Measurements from ENCODE around the gene LRBA. TPM values are rescaled to one million over a fixed set of nuclear protein-coding genes. Genes with fewer than 3 reads are reported as not detected.

Gene LRBA
- total RNA-seq, 2 donors from 2014 or later, result 30.9 to 33.7 TPM

DNA sequence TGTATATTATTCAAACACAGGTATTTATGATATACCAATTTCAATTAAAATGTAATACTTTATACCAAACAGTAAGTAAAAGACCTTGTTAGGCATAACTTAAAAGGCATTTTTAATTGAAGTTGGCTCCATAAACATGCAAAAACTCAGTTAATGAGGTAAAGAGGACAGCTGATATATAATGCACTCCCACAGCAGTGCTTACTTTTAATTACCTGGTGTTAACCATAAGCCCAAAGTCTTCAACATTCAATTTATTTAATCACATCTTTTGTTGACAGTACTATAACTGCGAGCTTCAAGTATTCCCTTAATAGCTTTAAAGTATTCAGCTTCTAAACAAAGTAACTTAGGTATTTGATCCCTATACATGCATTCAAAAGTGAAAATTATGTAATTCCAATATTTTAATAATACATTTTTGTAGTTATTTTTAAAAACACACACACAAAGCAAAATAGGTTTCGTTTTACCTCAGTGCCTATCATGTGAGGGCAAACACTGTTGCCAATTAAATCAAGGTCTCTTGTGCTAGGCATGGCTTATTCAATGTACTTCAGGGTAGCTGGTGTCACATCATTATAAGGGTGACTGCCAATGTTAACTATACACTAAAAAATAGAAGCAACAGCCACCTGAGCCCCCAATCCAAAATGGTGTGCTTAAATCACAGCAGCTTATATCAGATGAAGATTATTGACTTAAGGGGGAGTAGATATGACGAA, 197.1 kb downstream of the LRBA start:
- no peaks in the 10 kb centered on the region for H3K27me3 ChIP-seq (replicated peaks; ENCODE audit: insufficient read depth)
- DNase-seq (ENCODE audit: low spot score) (no peak), ATAC-seq (ENCODE audit: insufficient number of reproducible peaks, low FRiP score, low read depth) (no peak)
- no peaks in the 10 kb centered on the region for H3K9me3 ChIP-seq
- no peak overlapping the region for H3K27ac ChIP-seq
- H3K36me3 ChIP-seq, result no peaks in the 10 kb centered on the region
- H3K4me3 ChIP-seq, result no peak overlapping the region
- no peaks in the 10 kb centered on the region for H3K4me1 ChIP-seq (ENCODE audit: control insufficient read depth in 1 of 2, low read depth in 2 of 2)
- TF ChIP-seq, protein P1, sequence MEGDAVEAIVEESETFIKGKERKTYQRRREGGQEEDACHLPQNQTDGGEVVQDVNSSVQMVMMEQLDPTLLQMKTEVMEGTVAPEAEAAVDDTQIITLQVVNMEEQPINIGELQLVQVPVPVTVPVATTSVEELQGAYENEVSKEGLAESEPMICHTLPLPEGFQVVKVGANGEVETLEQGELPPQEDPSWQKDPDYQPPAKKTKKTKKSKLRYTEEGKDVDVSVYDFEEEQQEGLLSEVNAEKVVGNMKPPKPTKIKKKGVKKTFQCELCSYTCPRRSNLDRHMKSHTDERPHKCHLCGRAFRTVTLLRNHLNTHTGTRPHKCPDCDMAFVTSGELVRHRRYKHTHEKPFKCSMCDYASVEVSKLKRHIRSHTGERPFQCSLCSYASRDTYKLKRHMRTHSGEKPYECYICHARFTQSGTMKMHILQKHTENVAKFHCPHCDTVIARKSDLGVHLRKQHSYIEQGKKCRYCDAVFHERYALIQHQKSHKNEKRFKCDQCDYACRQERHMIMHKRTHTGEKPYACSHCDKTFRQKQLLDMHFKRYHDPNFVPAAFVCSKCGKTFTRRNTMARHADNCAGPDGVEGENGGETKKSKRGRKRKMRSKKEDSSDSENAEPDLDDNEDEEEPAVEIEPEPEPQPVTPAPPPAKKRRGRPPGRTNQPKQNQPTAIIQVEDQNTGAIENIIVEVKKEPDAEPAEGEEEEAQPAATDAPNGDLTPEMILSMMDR (IDR thresholded peaks at IDR 0.05), result no peak

- TF ChIP-seq, protein P1 (IDR thresholded peaks at IDR 0.05), result no peak
- Histone ChIP-seq H3K27ac (no peak overlapping the region), H3K9me3 (no peaks in the 10 kb centered on the region), H3K4me1 (ENCODE audit: control insufficient read depth in 1 of 2, low read depth in 2 of 2) (no peaks in the 10 kb centered on the region), H3K36me3 (no peaks in the 10 kb centered on the region), H3K27me3 (replicated peaks; ENCODE audit: insufficient read depth) (no peaks in the 10 kb centered on the region), H3K4me3 (no peak overlapping the region)
- ATAC-seq (ENCODE audit: insufficient number of reproducible peaks, low FRiP score, low read depth) (no peak), DNase-seq (ENCODE audit: low spot score) (no peak)
Measured at GRCh38 chr4:150817017-150817416, 198.1 kb downstream of the LRBA start.

DNA sequence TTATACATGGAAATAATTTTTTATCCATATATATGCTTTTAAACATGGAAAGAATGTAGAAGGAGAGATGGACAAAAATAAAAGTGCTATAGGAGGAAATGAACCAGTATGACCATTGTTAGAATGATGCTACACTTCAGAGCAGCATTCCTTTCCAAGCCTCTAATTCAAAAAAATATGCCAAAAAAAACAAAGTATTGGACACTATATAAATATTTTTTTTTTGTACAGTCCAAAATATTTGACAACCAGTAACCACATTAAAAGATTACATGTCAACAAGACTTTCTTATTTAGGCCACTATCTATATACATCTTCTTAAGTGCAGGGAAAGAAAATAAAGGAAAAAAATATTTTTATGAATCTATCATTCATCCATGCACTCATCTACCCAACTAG, 198.6 kb downstream of the LRBA start:
- Histone ChIP-seq H3K4me1 (ENCODE audit: control insufficient read depth in 1 of 2, low read depth in 2 of 2) (no peaks in the 10 kb centered on the region), H3K27ac (no peak overlapping the region), H3K9me3 (no peaks in the 10 kb centered on the region), H3K36me3 (no peaks in the 10 kb centered on the region), H3K4me3 (no peak overlapping the region), H3K27me3 (replicated peaks; ENCODE audit: insufficient read depth) (no peaks in the 10 kb centered on the region)
- ATAC-seq (ENCODE audit: insufficient number of reproducible peaks, low FRiP score, low read depth), result no peak
- DNase-seq (ENCODE audit: low spot score), result no peak
- TF ChIP-seq, protein P1 (IDR thresholded peaks at IDR 0.05), result no peak

- no peaks in the 10 kb centered on the region for H3K27me3 ChIP-seq (replicated peaks; ENCODE audit: insufficient read depth)
- no peak overlapping the region for H3K27ac ChIP-seq
- DNase-seq (ENCODE audit: low spot score) (no peak), ATAC-seq (ENCODE audit: insufficient number of reproducible peaks, low FRiP score, low read depth) (no peak)
- TF ChIP-seq, protein P1 (IDR thresholded peaks at IDR 0.05), result no peak
- H3K4me1 ChIP-seq (ENCODE audit: control insufficient read depth in 1 of 2, low read depth in 2 of 2), result no peaks in the 10 kb centered on the region
- no peak overlapping the region for H3K4me3 ChIP-seq
- no peaks in the 10 kb centered on the region for H3K9me3 ChIP-seq
- no peaks in the 10 kb centered on the region for H3K36me3 ChIP-seq
Measured at GRCh38 chr4:150814873-150815272, 200.2 kb downstream of the LRBA start.

- no peaks in the 10 kb centered on the region for H3K9me3 ChIP-seq
- TF ChIP-seq, protein P1 (IDR thresholded peaks at IDR 0.05), result no peak
- no peaks in the 10 kb centered on the region for H3K4me1 ChIP-seq (ENCODE audit: control insufficient read depth in 1 of 2, low read depth in 2 of 2)
- ATAC-seq (ENCODE audit: insufficient number of reproducible peaks, low FRiP score, low read depth) (no peak), DNase-seq (ENCODE audit: low spot score) (no peak)
- no peaks in the 10 kb centered on the region for H3K36me3 ChIP-seq
- no peaks in the 10 kb centered on the region for H3K27me3 ChIP-seq (replicated peaks; ENCODE audit: insufficient read depth)
- no peak overlapping the region for H3K27ac ChIP-seq
- no peak overlapping the region for H3K4me3 ChIP-seq
Measured at GRCh38 chr4:150805183-150806025, 209.7 kb downstream of the LRBA start.

Measured in thoracic aorta (tissue), 2 donors.